DND-41 (cell line): ENCODE data around the gene GPR146.

ENCODE experiments used
- EZH2 ChIP-seq: IDR thresholded peaks from 3 replicates; pipeline ENCODE4 v1.6.1; 2012; ENCODE audit warnings: borderline replicate concordance, low read depth, mild to moderate bottlenecking, moderate library complexity, low read length, inconsistent platforms; ENCODE audit not compliant: severe bottlenecking
- TF ChIP-seq, protein P1 (sequence below): IDR thresholded peaks from 2 replicates; pipeline ENCODE4 v1.5.1; 2012; ENCODE audit warnings: borderline replicate concordance, low read length, moderate library complexity, mild to moderate bottlenecking; ENCODE audit not compliant: poor library complexity, severe bottlenecking; ENCODE audit errors: extremely low read depth

DNA sequence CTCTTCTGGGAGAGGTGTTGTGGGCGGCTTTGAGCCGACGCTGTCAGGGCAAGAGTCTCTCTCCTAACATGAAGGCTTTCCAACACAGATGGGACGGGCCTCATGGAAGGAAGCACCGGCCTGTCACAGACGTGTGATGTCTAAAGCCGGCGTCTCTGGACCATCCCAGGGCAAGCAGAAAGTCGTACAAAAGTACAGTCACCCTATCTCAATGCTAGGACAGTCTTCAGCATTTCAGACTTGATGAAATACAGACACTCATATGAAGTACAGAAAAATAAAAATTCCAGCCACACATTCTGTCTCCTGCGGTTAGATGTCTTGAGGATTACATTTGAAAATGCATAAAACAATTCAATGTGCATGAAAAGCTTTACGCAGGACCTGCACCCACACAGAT is 30.8 kb upstream of the GPR146 start:
- TF ChIP-seq, protein P1, sequence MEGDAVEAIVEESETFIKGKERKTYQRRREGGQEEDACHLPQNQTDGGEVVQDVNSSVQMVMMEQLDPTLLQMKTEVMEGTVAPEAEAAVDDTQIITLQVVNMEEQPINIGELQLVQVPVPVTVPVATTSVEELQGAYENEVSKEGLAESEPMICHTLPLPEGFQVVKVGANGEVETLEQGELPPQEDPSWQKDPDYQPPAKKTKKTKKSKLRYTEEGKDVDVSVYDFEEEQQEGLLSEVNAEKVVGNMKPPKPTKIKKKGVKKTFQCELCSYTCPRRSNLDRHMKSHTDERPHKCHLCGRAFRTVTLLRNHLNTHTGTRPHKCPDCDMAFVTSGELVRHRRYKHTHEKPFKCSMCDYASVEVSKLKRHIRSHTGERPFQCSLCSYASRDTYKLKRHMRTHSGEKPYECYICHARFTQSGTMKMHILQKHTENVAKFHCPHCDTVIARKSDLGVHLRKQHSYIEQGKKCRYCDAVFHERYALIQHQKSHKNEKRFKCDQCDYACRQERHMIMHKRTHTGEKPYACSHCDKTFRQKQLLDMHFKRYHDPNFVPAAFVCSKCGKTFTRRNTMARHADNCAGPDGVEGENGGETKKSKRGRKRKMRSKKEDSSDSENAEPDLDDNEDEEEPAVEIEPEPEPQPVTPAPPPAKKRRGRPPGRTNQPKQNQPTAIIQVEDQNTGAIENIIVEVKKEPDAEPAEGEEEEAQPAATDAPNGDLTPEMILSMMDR, result no peak
- no peak for TF ChIP-seq EZH2
